ENCODE data around the gene BANP.
"Not testable (repeated sequence)": the region's sequence is repeated elsewhere in the genome, so short reads cannot be mapped to it uniquely, and the experiment has no call there.

The BANP gene

GRCh38 chr16:88045361-88045760 lies 94.1 kb downstream of the BANP start:
- not testable (repeated sequence) for H3K4me1 ChIP-seq (ENCODE audit: control insufficient read depth, insufficient read depth, low read length, poor library complexity, severe bottlenecking); H3K4me3 ChIP-seq (ENCODE audit: insufficient read depth, low read depth, low read length, poor library complexity, severe bottlenecking); DNase-seq; H3K27me3 ChIP-seq (replicated peaks; ENCODE audit: control insufficient read depth, insufficient read depth, low read length, poor library complexity, severe bottlenecking); H3K9me3 ChIP-seq (ENCODE audit: control insufficient read depth, low read length); H3K27ac ChIP-seq (ENCODE audit: insufficient read depth, low read length, poor library complexity, severe bottlenecking)
- H3K36me3 ChIP-seq (ENCODE audit: control insufficient read depth, insufficient read depth, low read length), result peaks cover 12% of the 10 kb centered on the region

- Histone ChIP-seq H3K4me3 (ENCODE audit: insufficient read depth, low read depth, low read length, poor library complexity, severe bottlenecking) (no peak overlapping the region), H3K4me1 (ENCODE audit: control insufficient read depth, insufficient read depth, low read length, poor library complexity, severe bottlenecking) (no peaks in the 10 kb centered on the region), H3K9me3 (ENCODE audit: control insufficient read depth, low read length) (no peaks in the 10 kb centered on the region), H3K27me3 (replicated peaks; ENCODE audit: control insufficient read depth, insufficient read depth, low read length, poor library complexity, severe bottlenecking) (no peaks in the 10 kb centered on the region), H3K36me3 (ENCODE audit: control insufficient read depth, insufficient read depth, low read length) (peaks cover 12% of the 10 kb centered on the region), H3K27ac (ENCODE audit: insufficient read depth, low read length, poor library complexity, severe bottlenecking) (no peak overlapping the region)
- no peak for DNase-seq
These were observed 94.6 kb downstream of the BANP start for GRCh38 chr16:88045820-88046303.

- no peak overlapping the region for H3K27ac ChIP-seq (ENCODE audit: insufficient read depth, low read length, poor library complexity, severe bottlenecking)
- peaks cover 15% of the 10 kb centered on the region for H3K36me3 ChIP-seq (ENCODE audit: control insufficient read depth, insufficient read depth, low read length)
- DNase-seq, result no peak
- H3K27me3 ChIP-seq (replicated peaks; ENCODE audit: control insufficient read depth, insufficient read depth, low read length, poor library complexity, severe bottlenecking), result no peaks in the 10 kb centered on the region
- no peaks in the 10 kb centered on the region for H3K9me3 ChIP-seq (ENCODE audit: control insufficient read depth, low read length)
- no peaks in the 10 kb centered on the region for H3K4me1 ChIP-seq (ENCODE audit: control insufficient read depth, insufficient read depth, low read length, poor library complexity, severe bottlenecking)
- H3K4me3 ChIP-seq (ENCODE audit: insufficient read depth, low read depth, low read length, poor library complexity, severe bottlenecking), result no peak overlapping the region
These were observed 96.2 kb downstream of the BANP start for GRCh38 chr16:88047462-88047861.

GRCh38 chr16:88048985-88049384 lies 97.8 kb downstream of the BANP start:
- Histone ChIP-seq H3K27ac (ENCODE audit: insufficient read depth, low read length, poor library complexity, severe bottlenecking) (no peak overlapping the region), H3K4me1 (ENCODE audit: control insufficient read depth, insufficient read depth, low read length, poor library complexity, severe bottlenecking) (no peaks in the 10 kb centered on the region), H3K27me3 (replicated peaks; ENCODE audit: control insufficient read depth, insufficient read depth, low read length, poor library complexity, severe bottlenecking) (no peaks in the 10 kb centered on the region), H3K9me3 (ENCODE audit: control insufficient read depth, low read length) (no peaks in the 10 kb centered on the region), H3K4me3 (ENCODE audit: insufficient read depth, low read depth, low read length, poor library complexity, severe bottlenecking) (no peak overlapping the region), H3K36me3 (ENCODE audit: control insufficient read depth, insufficient read depth, low read length) (peaks cover 21% of the 10 kb centered on the region)
- no peak for DNase-seq

GRCh38 chr16:88049561-88050545 lies 98.6 kb downstream of the BANP start:
- Histone ChIP-seq H3K4me1 (ENCODE audit: control insufficient read depth, insufficient read depth, low read length, poor library complexity, severe bottlenecking) (no peaks in the 10 kb centered on the region), H3K27ac (ENCODE audit: insufficient read depth, low read length, poor library complexity, severe bottlenecking) (no peak overlapping the region), H3K9me3 (ENCODE audit: control insufficient read depth, low read length) (no peaks in the 10 kb centered on the region), H3K4me3 (ENCODE audit: insufficient read depth, low read depth, low read length, poor library complexity, severe bottlenecking) (no peak overlapping the region), H3K27me3 (replicated peaks; ENCODE audit: control insufficient read depth, insufficient read depth, low read length, poor library complexity, severe bottlenecking) (no peaks in the 10 kb centered on the region), H3K36me3 (ENCODE audit: control insufficient read depth, insufficient read depth, low read length) (peaks cover 21% of the 10 kb centered on the region)
- no peak for DNase-seq

GRCh38 chr16:88050952-88051660 lies 99.9 kb downstream of the BANP start:
- H3K36me3 ChIP-seq (ENCODE audit: control insufficient read depth, insufficient read depth, low read length), result peaks cover 21% of the 10 kb centered on the region
- H3K27ac ChIP-seq (ENCODE audit: insufficient read depth, low read length, poor library complexity, severe bottlenecking), result no peak overlapping the region
- no peaks in the 10 kb centered on the region for H3K4me1 ChIP-seq (ENCODE audit: control insufficient read depth, insufficient read depth, low read length, poor library complexity, severe bottlenecking)
- no peaks in the 10 kb centered on the region for H3K9me3 ChIP-seq (ENCODE audit: control insufficient read depth, low read length)
- no peak for DNase-seq
- no peaks in the 10 kb centered on the region for H3K27me3 ChIP-seq (replicated peaks; ENCODE audit: control insufficient read depth, insufficient read depth, low read length, poor library complexity, severe bottlenecking)
- no peak overlapping the region for H3K4me3 ChIP-seq (ENCODE audit: insufficient read depth, low read depth, low read length, poor library complexity, severe bottlenecking)

GRCh38 chr16:88052661-88053060 lies 101.4 kb downstream of the BANP start:
- no peak for DNase-seq
- peaks cover 21% of the 10 kb centered on the region for H3K36me3 ChIP-seq (ENCODE audit: control insufficient read depth, insufficient read depth, low read length)
- H3K4me3 ChIP-seq (ENCODE audit: insufficient read depth, low read depth, low read length, poor library complexity, severe bottlenecking), result no peak overlapping the region
- no peaks in the 10 kb centered on the region for H3K9me3 ChIP-seq (ENCODE audit: control insufficient read depth, low read length)
- no peaks in the 10 kb centered on the region for H3K27me3 ChIP-seq (replicated peaks; ENCODE audit: control insufficient read depth, insufficient read depth, low read length, poor library complexity, severe bottlenecking)
- H3K27ac ChIP-seq (ENCODE audit: insufficient read depth, low read length, poor library complexity, severe bottlenecking), result no peak overlapping the region
- no peaks in the 10 kb centered on the region for H3K4me1 ChIP-seq (ENCODE audit: control insufficient read depth, insufficient read depth, low read length, poor library complexity, severe bottlenecking)

GRCh38 chr16:88053479-88053878 lies 102.2 kb downstream of the BANP start:
- H3K9me3 ChIP-seq (ENCODE audit: control insufficient read depth, low read length); H3K27ac ChIP-seq (ENCODE audit: insufficient read depth, low read length, poor library complexity, severe bottlenecking); H3K27me3 ChIP-seq (replicated peaks; ENCODE audit: control insufficient read depth, insufficient read depth, low read length, poor library complexity, severe bottlenecking); DNase-seq; H3K4me1 ChIP-seq (ENCODE audit: control insufficient read depth, insufficient read depth, low read length, poor library complexity, severe bottlenecking); H3K4me3 ChIP-seq (ENCODE audit: insufficient read depth, low read depth, low read length, poor library complexity, severe bottlenecking): not testable (repeated sequence)
- H3K36me3 ChIP-seq (ENCODE audit: control insufficient read depth, insufficient read depth, low read length), result peaks cover 18% of the 10 kb centered on the region

GRCh38 chr16:88055356-88055755 lies 104.1 kb downstream of the BANP start:
- Histone ChIP-seq H3K36me3 (ENCODE audit: control insufficient read depth, insufficient read depth, low read length) (peaks cover 27% of the 10 kb centered on the region), H3K27me3 (replicated peaks; ENCODE audit: control insufficient read depth, insufficient read depth, low read length, poor library complexity, severe bottlenecking) (no peaks in the 10 kb centered on the region), H3K4me1 (ENCODE audit: control insufficient read depth, insufficient read depth, low read length, poor library complexity, severe bottlenecking) (no peaks in the 10 kb centered on the region), H3K4me3 (ENCODE audit: insufficient read depth, low read depth, low read length, poor library complexity, severe bottlenecking) (no peak overlapping the region), H3K27ac (ENCODE audit: insufficient read depth, low read length, poor library complexity, severe bottlenecking) (no peak overlapping the region), H3K9me3 (ENCODE audit: control insufficient read depth, low read length) (no peaks in the 10 kb centered on the region)
- DNase-seq, result no peak

GRCh38 chr16:88056212-88056611 lies 105.0 kb downstream of the BANP start:
- Histone ChIP-seq H3K4me3 (ENCODE audit: insufficient read depth, low read depth, low read length, poor library complexity, severe bottlenecking) (no peak overlapping the region), H3K9me3 (ENCODE audit: control insufficient read depth, low read length) (no peaks in the 10 kb centered on the region), H3K27ac (ENCODE audit: insufficient read depth, low read length, poor library complexity, severe bottlenecking) (no peak overlapping the region), H3K27me3 (replicated peaks; ENCODE audit: control insufficient read depth, insufficient read depth, low read length, poor library complexity, severe bottlenecking) (no peaks in the 10 kb centered on the region), H3K36me3 (ENCODE audit: control insufficient read depth, insufficient read depth, low read length) (peaks cover 29% of the 10 kb centered on the region), H3K4me1 (ENCODE audit: control insufficient read depth, insufficient read depth, low read length, poor library complexity, severe bottlenecking) (no peaks in the 10 kb centered on the region)
- DNase-seq, result no peak

All from effector memory CD4-positive, alpha-beta T cell (primary cell).